K562 (cell line): ENCODE data around the gene PSAP. TPM values are rescaled to one million over a fixed set of nuclear protein-coding genes. Genes with fewer than 3 reads are reported as not detected.
A peak's percentile ranks its signal among the peaks of the same experiment; 100 is the strongest.

Source experiments
- ATAC-seq: fragments of 200-7000 bp; cut with Tn5 transposase; 3 replicates; pipeline ENCODE4 v1.9.1; 2020; ENCODE audit warnings: moderate library complexity
- BruUV-seq: library from RNA; stranded (reverse); fragments of 400-500 nt; replicated peaks from 2 replicates; lab custom pipeline; 2021; lab: Mats Ljungman, UMichigan
- CTCF ChIA-PET: fragments of 300-600 bp; formaldehyde crosslinking; extraction: SDS; loops from one replicate; lab custom pipeline; 2021; ENCODE audit warnings: low intra/inter-chr PET ratio; lab: Yijun Ruan, JAX
- POLR2A ChIA-PET: fragments of 300-600, 350-650 bp; sonication (Branson Sonifier 250); formaldehyde crosslinking; extraction: SDS; loops from one replicate; lab custom pipeline; 2021; ENCODE audit warnings: antibody characterized with exemption, inconsistent platforms; lab: Yijun Ruan, JAX
- DNase-seq, 4 experiments: peaks; one replicate each; pipeline versions ENCODE4 v3.0.0 to v3.0.0-alpha.2; 2011 to 2018; ENCODE audit warnings: low spot score in 3 of 4, mixed read lengths in 3 of 4; ENCODE audit errors: extremely low read depth in 1 of 4
- FAIRE-seq: peaks from 2 replicates; lab custom pipeline; 2011; peaks lifted over from hg19 to GRCh38; lab: Jason Lieb, UNC
- H2AFZ ChIP-seq: 2 replicates; pipeline ENCODE4 v1.6.0; 2011; ENCODE audit warnings: low read depth, low read length, control low read depth, inconsistent platforms
- H3K27ac ChIP-seq: fragments of 200-600 bp; 3 replicates; pipeline ENCODE4 v1.8.0; 2011; ENCODE audit warnings: low read depth, mild to moderate bottlenecking, control low read depth, inconsistent platforms, low read length, moderate library complexity, mixed read lengths; ENCODE audit errors: extremely low read depth
- H3K27me3 ChIP-seq, 2 experiments: fragments of 300-600 bp in 1 of 2; 2 replicates in 1 of 2; 3 replicates in 1 of 2; pipeline versions ENCODE4 v1.6.0 to v1.8.0; 2011; ENCODE audit warnings: inconsistent platforms in 2 of 2, low read length in 2 of 2, mild to moderate bottlenecking in 1 of 2, mixed read lengths in 1 of 2, moderate library complexity in 1 of 2; ENCODE audit not compliant: control insufficient read depth in 2 of 2, insufficient read depth in 2 of 2
- H3K36me3 ChIP-seq: fragments of 300-600 bp; 3 replicates; pipeline ENCODE4 v1.8.0; 2011; ENCODE audit warnings: mild to moderate bottlenecking, low read length, inconsistent platforms; ENCODE audit not compliant: control insufficient read depth, insufficient read depth
- H3K4me1 ChIP-seq, 2 experiments: fragments of 200-600 bp in 1 of 2; replicated peaks in 1 of 2; 2 replicates in 1 of 2; 3 replicates in 1 of 2; pipeline versions ENCODE4 v1.5.1 to v1.8.0; 2011; ENCODE audit warnings: inconsistent platforms in 2 of 2, low read length in 2 of 2, mild to moderate bottlenecking in 1 of 2, mixed read lengths in 1 of 2, moderate library complexity in 1 of 2; ENCODE audit not compliant: control insufficient read depth in 2 of 2, insufficient read depth in 2 of 2
- H3K4me2 ChIP-seq: 2 replicates; pipeline ENCODE4 v1.6.1; 2011; ENCODE audit warnings: low read length, control low read depth, inconsistent platforms, mixed read lengths; ENCODE audit not compliant: insufficient read depth
- H3K4me3 ChIP-seq: fragments of 200-600 bp; sonication (generic), shearing (Covaris generic); 2 replicates; pipeline ENCODE4 v1.5.1; 2016; ENCODE audit warnings: control low read depth, inconsistent platforms
- H3K79me2 ChIP-seq: fragments of 200-600 bp; 3 replicates; pipeline ENCODE4 v1.8.0; 2011; ENCODE audit warnings: low read length, inconsistent platforms; ENCODE audit not compliant: control insufficient read depth, insufficient read depth
- H3K9ac ChIP-seq, 2 experiments: 2 replicates each; pipeline versions ENCODE4 v1.6.0 to v1.6.1; 2011; ENCODE audit warnings: low read depth in 2 of 2, low read length in 2 of 2, control low read depth in 1 of 2, inconsistent platforms in 1 of 2, mild to moderate bottlenecking in 1 of 2, mixed read lengths in 1 of 2; ENCODE audit not compliant: insufficient read depth in 1 of 2
- H3K9me1 ChIP-seq: one replicate; pipeline ENCODE4 v1.6.0; 2011; ENCODE audit warnings: inconsistent platforms, mild to moderate bottlenecking, low read length, moderate library complexity; ENCODE audit not compliant: control insufficient read depth, insufficient read depth
- H3K9me3 ChIP-seq: replicated peaks from 2 replicates; pipeline ENCODE4 v1.5.1; 2011; ENCODE audit warnings: low read depth, low read length, inconsistent platforms; ENCODE audit not compliant: control insufficient read depth, insufficient read depth
- H4K20me1 ChIP-seq: replicated peaks from 2 replicates; pipeline ENCODE4 v1.6.1; 2011; ENCODE audit warnings: low read length, inconsistent platforms, mixed read lengths; ENCODE audit not compliant: control insufficient read depth, insufficient read depth
- ATF1 ChIP-seq, 2 experiments: fragments of 450-650 bp in 1 of 2; IDR thresholded peaks; 2 replicates each; pipeline ENCODE4 v1.6.1; 2016; ENCODE audit warnings: missing compliant biosample characterization in 1 of 2, missing genetic modification characterization in 1 of 2
- DNMT1 ChIP-seq: fragments of 450-650 bp; IDR thresholded peaks from 2 replicates; pipeline ENCODE4 v1.6.1; 2016; ENCODE audit warnings: antibody characterized with exemption, mild to moderate bottlenecking
- HDAC3 ChIP-seq: fragments of 450-650 bp; IDR thresholded peaks from 2 replicates; pipeline ENCODE4 v1.6.1; 2018; ENCODE audit warnings: borderline replicate concordance, mild to moderate bottlenecking, moderate library complexity; ENCODE audit not compliant: partially characterized antibody
- IRF2 ChIP-seq: sonication (generic); formaldehyde crosslinking; IDR thresholded peaks from 2 replicates; pipeline ENCODE4 v1.8.1; 2022; ENCODE audit warnings: mild to moderate bottlenecking, missing genetic modification reagents
- MTF1 ChIP-seq: fragments of 250-450 bp; sonication (Bioruptor Pico); IDR thresholded peaks from 2 replicates; pipeline ENCODE4 v1.9.0; 2021; ENCODE audit warnings: moderate library complexity, mild to moderate bottlenecking, inconsistent platforms, borderline replicate concordance
- MXI1 ChIP-seq: IDR thresholded peaks from 2 replicates; pipeline ENCODE4 v1.6.1; 2011; ENCODE audit warnings: low read depth, mild to moderate bottlenecking, improper control_type of control experiment, low read length
- PKNOX1 ChIP-seq: fragments of 450-650 bp; IDR thresholded peaks from 2 replicates; pipeline ENCODE4 v1.6.1; 2016
- POLR3A ChIP-seq: IDR thresholded peaks from 2 replicates; pipeline ENCODE4 v1.6.1; 2011; ENCODE audit warnings: borderline replicate concordance, mild to moderate bottlenecking, moderate library complexity; ENCODE audit not compliant: insufficient read length, insufficient read depth; ENCODE audit errors: extremely low read depth
- RFX7 ChIP-seq: fragments of 250-450 bp; sonication (Bioruptor Pico); IDR thresholded peaks from 2 replicates; pipeline ENCODE4 v1.5.1; 2021; ENCODE audit warnings: mild to moderate bottlenecking
- ZNF12 ChIP-seq: sonication (generic); formaldehyde crosslinking; IDR thresholded peaks from 2 replicates; pipeline ENCODE4 v1.4.0; 2020; ENCODE audit warnings: mild to moderate bottlenecking, missing genetic modification reagents
- ZNF174 ChIP-seq: fragments of 250-450 bp; sonication (Bioruptor Pico); IDR thresholded peaks from 2 replicates; pipeline ENCODE4 v1.4.0; 2020; ENCODE audit warnings: mild to moderate bottlenecking
- ZNF318 ChIP-seq, 2 experiments: fragments of 450-650 bp; IDR thresholded peaks; 2 replicates each; pipeline ENCODE4 v1.6.1; 2016; ENCODE audit warnings: mild to moderate bottlenecking in 2 of 2, borderline replicate concordance in 1 of 2, low read depth in 1 of 2, moderate library complexity in 1 of 2
- WGBS: fragments of 100-300 bp; shearing (Covaris generic); methylation state at CpG from one replicate; pipeline ENCODE4 v1.1.6; 2016; ENCODE audit warnings: low coverage, mixed read lengths; ENCODE audit not compliant: insufficient coverage; ENCODE audit errors: missing lambda C conversion rate; 5-methylcytosine and 5-hydroxymethylcytosine counted together
- in situ Hi-C: fragments of 300-500 bp; cut with MboI; formaldehyde crosslinking; loops from 4 replicates; pipeline ENCODE4 v1.15.0; 2018; ENCODE audit warnings: inconsistent platforms, mixed read lengths
- intact Hi-C: fragments of 100-400 bp; cut with micrococcal nuclease; formaldehyde crosslinking; loops from 2 replicates; pipeline ENCODE4 v1.14.2; 2022
- polyA plus RNA-seq, 8 experiments: library from polyadenylated mRNA; depleted of rRNA in 4 of 8; stranded (reverse) in 5 of 8; unstranded in 3 of 8; fragments of >200 nt; fragmentation: Nextera tagmentation in 2 of 8; fragmentation: Illumina TruSeq in 1 of 8; extraction: Ambion mirVana in 2 of 8; extraction: Trizol in 1 of 8; gene quantifications; 2 replicates each; pipeline versions ENCODE4 v1.2.1 to v1.2.3, GENCODE V29; 2011 to 2014; ENCODE audit warnings: inconsistent platforms in 1 of 8, missing spikeins in 1 of 8
- total RNA-seq, 7 experiments: library from RNA; depleted of rRNA in 6 of 7; stranded (reverse); fragments of >200 nt in 6 of 7; fragmentation: Illumina TruSeq in 2 of 7; extraction: Trizol in 2 of 7; gene quantifications; 2 replicates each; pipeline versions ENCODE4 v1.2.1 to v1.2.3, GENCODE V29; 2011 to 2021; ENCODE audit warnings: low replicate concordance in 1 of 7

PSAP gene
- total and polyA plus RNA-seq, 9 of the 15 experiments (the other 6 are each of a cell fraction or from before 2014, with no cell fraction given), result 245 to 700 (median 429) TPM

GRCh38 chr10:71850021-71850742 is 869 bp downstream of the PSAP start:
- ATAC-seq (no peak; the same call in 2 of the 3 replicates), FAIRE-seq (peak; percentile 35), DNase-seq (no peak)
- peak overlapping the region; percentile 81 to 95 for H3K9ac ChIP-seq
- in situ Hi-C loops, result no loop called here
- H2AFZ ChIP-seq, result peak overlapping the region; percentile 60
- ChIA-PET POLR2A (interaction anchor here (0.7 to 5.0 kb wide), 17 partner anchors 9 to 498 kb away, joined by 3 to 97 read pairs (median 5); no protein-coding TSS in a partner anchor), CTCF (no interaction called here)
- peaks cover 40% of the 10 kb centered on the region in 2 experiments for H3K4me1 ChIP-seq
- H3K27me3 ChIP-seq, result no peaks in the 10 kb centered on the region
- peaks cover 6% of the 10 kb centered on the region for H3K9me3 ChIP-seq
- peak overlapping the region; percentile 69 for H3K4me3 ChIP-seq
- H3K27ac ChIP-seq, result peak overlapping the region; percentile 86
- H3K4me2 ChIP-seq, result peak overlapping the region; percentile 92
- WGBS, result under 1% methylated on average over 13 of the region's 13 CpGs
- peaks cover 30% of the 10 kb centered on the region for H3K36me3 ChIP-seq
- TSS peak; percentile 52 for BruUV-seq
- H4K20me1 ChIP-seq, result peaks cover 14% of the 10 kb centered on the region; the same call in 1 of the 2 replicates
- peaks cover 59% of the 10 kb centered on the region for H3K79me2 ChIP-seq
- intact Hi-C loops, result loop anchor here (2.0 kb wide), 1 partner anchor 39 kb away; no protein-coding TSS in a partner anchor
- no peaks in the 10 kb centered on the region for H3K9me1 ChIP-seq
- no peak for TF ChIP-seq MTF1 (CRISPR knock-in tag)
- TF ChIP-seq DNMT1, result no peak
- no peak for TF ChIP-seq POLR3A
- no peak for TF ChIP-seq ZNF12 (CRISPR knock-in tag)
- TF ChIP-seq ZNF174 (CRISPR knock-in tag), result no peak
- TF ChIP-seq PKNOX1, result peak; percentile 55
- TF ChIP-seq HDAC3, result peak; percentile 26
- peak in 1 of 2 experiments; percentile 68; a peak in 2 of 4 replicates for TF ChIP-seq ZNF318 (IDR thresholded peaks at IDR 0.05; ENCODE audit: borderline replicate concordance in 1 of 2, low read depth in 1 of 2)
- peak; percentile 28; the same call in 1 of the 2 replicates for TF ChIP-seq MXI1
- no peak for TF ChIP-seq IRF2
- TF ChIP-seq ATF1 (CRISPR knock-in tag; IDR thresholded peaks at IDR 0.05), result no peak
- TF ChIP-seq ATF1 (tag; IDR thresholded peaks at IDR 0.05), result no peak
- TF ChIP-seq RFX7, result no peak
